Activated CD8-positive, alpha-beta memory T cell treated with anti-CD3 and anti-CD28 coated beads, Interleukin-2, amount 50 U/mL, for 4 hours (primary cell): ENCODE data around the gene ACKR2.

Experiments used
- DNase-seq: peaks from one replicate; pipeline ENCODE4 v3.0.0-alpha.2; 2020

ACKR2 gene

GRCh38 chr3:42830437-42831320 lies 21.4 kb downstream of the ACKR2 start:
- no peak for DNase-seq

GRCh38 chr3:42831321-42831713 lies 22.1 kb downstream of the ACKR2 start:
- peak; percentile 71 for DNase-seq

GRCh38 chr3:42836150-42837123 lies 27.2 kb downstream of the ACKR2 start:
- DNase-seq, result no peak

- no peak for DNase-seq
Measured at GRCh38 chr3:42838571-42838970, 29.3 kb downstream of the ACKR2 start.

- DNase-seq, result no peak
Measured at GRCh38 chr3:42839616-42840015, 30.4 kb downstream of the ACKR2 start.

- no peak for DNase-seq
Measured at GRCh38 chr3:42841332-42841731, 32.1 kb downstream of the ACKR2 start.

GRCh38 chr3:42843713-42844411 lies 34.6 kb downstream of the ACKR2 start:
- no peak for DNase-seq

- no peak for DNase-seq
Measured at GRCh38 chr3:42844412-42844713, 35.1 kb downstream of the ACKR2 start.

GRCh38 chr3:42844815-42845214 lies 35.6 kb downstream of the ACKR2 start:
- DNase-seq, result no peak

GRCh38 chr3:42846685-42847522 lies 37.7 kb downstream of the ACKR2 start:
- DNase-seq, result no peak

- no peak for DNase-seq
Measured at GRCh38 chr3:42847731-42848130, 38.5 kb downstream of the ACKR2 start.

- no peak for DNase-seq
Measured at GRCh38 chr3:42849017-42849416, 39.8 kb downstream of the ACKR2 start.

GRCh38 chr3:42850263-42850662 lies 41.0 kb downstream of the ACKR2 start:
- no peak for DNase-seq

- DNase-seq, result no peak
Measured at GRCh38 chr3:42851228-42851834, 42.1 kb downstream of the ACKR2 start.

- DNase-seq, result no peak
Measured at GRCh38 chr3:42852441-42852840, 43.2 kb downstream of the ACKR2 start.

- DNase-seq, result no peak
Measured at GRCh38 chr3:42853056-42853455, 43.8 kb downstream of the ACKR2 start.

GRCh38 chr3:42853739-42854302 lies 44.6 kb downstream of the ACKR2 start:
- DNase-seq, result no peak

GRCh38 chr3:42855219-42855546 lies 45.9 kb downstream of the ACKR2 start:
- no peak for DNase-seq

GRCh38 chr3:42855547-42856380 lies 46.5 kb downstream of the ACKR2 start:
- DNase-seq, result no peak

GRCh38 chr3:42856544-42856943 lies 47.3 kb downstream of the ACKR2 start:
- no peak for DNase-seq
